Central memory CD8-positive, alpha-beta T cell (primary cell): ENCODE results near the gene EYA3.

ENCODE experiments used
- ATAC-seq: fragments of 150-1000 bp; cut with Tn5 transposase; replicated peaks from 2 replicates; pipeline ENCODE4 v1.10.0; 2022; ENCODE audit warnings: mild to moderate bottlenecking, moderate FRiP score, moderate number of reproducible peaks; ENCODE audit not compliant: poor library complexity, severe bottlenecking; ENCODE audit errors: extremely low read depth
- DNase-seq, 2 donors: peaks; one replicate each; pipeline ENCODE4 v3.0.0; 2021; ENCODE audit warnings: low spot score in 2 of 2
- H3K27ac Mint-ChIP-seq: one replicate; pipeline ENCODE4 v1.8.0; 2022; ENCODE audit warnings: low read depth, mild to moderate bottlenecking, moderate library complexity, mixed read lengths
- H3K27me3 Mint-ChIP-seq: one replicate; pipeline ENCODE4 v1.8.0; 2022; ENCODE audit warnings: mixed read lengths
- H3K36me3 Mint-ChIP-seq: one replicate; pipeline ENCODE4 v1.8.0; 2022; ENCODE audit warnings: mild to moderate bottlenecking, moderate library complexity, mixed read lengths; ENCODE audit not compliant: insufficient read depth
- H3K4me1 Mint-ChIP-seq: one replicate; pipeline ENCODE4 v1.8.0; 2022; ENCODE audit warnings: mixed read lengths
- H3K4me3 Mint-ChIP-seq: one replicate; pipeline ENCODE4 v1.8.0; 2022; ENCODE audit warnings: mild to moderate bottlenecking, moderate library complexity, mixed read lengths
- H3K9me3 Mint-ChIP-seq: one replicate; pipeline ENCODE4 v1.8.0; 2022; ENCODE audit warnings: mixed read lengths

EYA3 gene

GRCh38 chr1:28126212-28126611, 37.8 kb upstream of the EYA3 start:
- Mint-ChIP-seq H3K9me3 (no peaks in the 10 kb centered on the region), H3K4me1 (no peaks in the 10 kb centered on the region), H3K4me3 (no peak overlapping the region), H3K36me3 (peaks cover 3% of the 10 kb centered on the region), H3K27me3 (peaks cover 9% of the 10 kb centered on the region), H3K27ac (no peak overlapping the region)
- DNase-seq (no peak), ATAC-seq (no peak)

DNA sequence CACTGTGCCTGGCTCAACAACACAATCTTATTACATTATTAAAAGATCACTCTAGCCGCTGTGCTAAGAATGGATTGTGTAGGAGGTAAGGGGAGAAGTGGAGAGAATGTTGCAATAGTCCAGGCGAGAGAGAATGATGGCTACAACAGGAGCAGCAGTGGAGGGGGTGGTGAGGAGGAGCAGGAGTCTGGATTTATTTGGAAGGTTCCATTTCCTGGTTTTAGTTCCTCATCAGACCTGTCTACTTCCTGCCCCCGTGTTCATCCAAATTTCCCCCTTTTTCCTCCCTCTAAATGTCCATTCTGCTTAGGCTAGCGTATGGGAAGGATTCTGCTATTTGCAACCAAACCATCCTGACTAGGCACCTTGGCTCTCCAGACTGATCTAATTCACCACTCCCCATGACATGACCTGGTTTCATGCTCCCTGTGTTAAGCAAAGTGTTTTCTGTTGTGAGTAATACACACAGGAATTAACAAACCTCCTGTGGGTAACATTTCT, 35.1 kb upstream of the EYA3 start:
- H3K27me3 Mint-ChIP-seq, result peaks cover 9% of the 10 kb centered on the region
- peaks cover 3% of the 10 kb centered on the region for H3K36me3 Mint-ChIP-seq
- DNase-seq (no peak), ATAC-seq (no peak)
- H3K9me3 Mint-ChIP-seq, result no peaks in the 10 kb centered on the region
- H3K4me3 Mint-ChIP-seq, result no peak overlapping the region
- H3K4me1 Mint-ChIP-seq, result no peaks in the 10 kb centered on the region
- H3K27ac Mint-ChIP-seq, result no peak overlapping the region

GRCh38 chr1:28122183-28122582, 33.8 kb upstream of the EYA3 start:
- DNase-seq, result no peak
- Mint-ChIP-seq H3K4me3 (no peak overlapping the region), H3K27ac (no peak overlapping the region), H3K4me1 (no peaks in the 10 kb centered on the region), H3K27me3 (peaks cover 9% of the 10 kb centered on the region), H3K36me3 (no peaks in the 10 kb centered on the region), H3K9me3 (no peaks in the 10 kb centered on the region)
- no peak for ATAC-seq

DNA sequence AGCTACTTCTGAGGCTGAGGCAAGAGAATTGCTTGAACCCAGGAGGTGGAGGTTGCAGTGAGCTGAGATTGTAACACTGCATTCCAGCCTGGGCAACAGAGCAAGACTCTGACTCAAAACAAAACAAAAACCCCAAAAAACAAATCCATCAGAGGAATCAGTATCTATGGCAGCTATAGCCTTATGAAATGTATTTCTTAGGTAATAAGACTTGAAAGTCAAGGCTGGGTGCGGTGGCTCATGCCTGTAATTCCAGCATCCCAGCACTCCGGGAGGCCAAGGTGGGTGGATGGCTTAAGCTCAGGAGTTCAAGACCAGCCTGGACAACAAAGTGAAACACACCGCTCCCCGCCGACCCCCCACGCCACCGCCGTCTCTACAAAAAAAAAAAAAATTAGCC, 31.1 kb upstream of the EYA3 start:
- no peak for DNase-seq
- no peak for ATAC-seq
- no peaks in the 10 kb centered on the region for H3K36me3 Mint-ChIP-seq
- no peaks in the 10 kb centered on the region for H3K27me3 Mint-ChIP-seq
- H3K4me1 Mint-ChIP-seq, result peaks cover 6% of the 10 kb centered on the region
- H3K9me3 Mint-ChIP-seq, result no peaks in the 10 kb centered on the region
- no peak overlapping the region for H3K4me3 Mint-ChIP-seq
- no peak overlapping the region for H3K27ac Mint-ChIP-seq

- Mint-ChIP-seq H3K4me1 (peaks cover 6% of the 10 kb centered on the region), H3K9me3 (no peaks in the 10 kb centered on the region), H3K36me3 (no peaks in the 10 kb centered on the region), H3K4me3 (no peak overlapping the region), H3K27ac (no peak overlapping the region), H3K27me3 (no peaks in the 10 kb centered on the region)
- ATAC-seq (no peak), DNase-seq (no peak)
These were observed 30.4 kb upstream of the EYA3 start for GRCh38 chr1:28118640-28119307.

DNA sequence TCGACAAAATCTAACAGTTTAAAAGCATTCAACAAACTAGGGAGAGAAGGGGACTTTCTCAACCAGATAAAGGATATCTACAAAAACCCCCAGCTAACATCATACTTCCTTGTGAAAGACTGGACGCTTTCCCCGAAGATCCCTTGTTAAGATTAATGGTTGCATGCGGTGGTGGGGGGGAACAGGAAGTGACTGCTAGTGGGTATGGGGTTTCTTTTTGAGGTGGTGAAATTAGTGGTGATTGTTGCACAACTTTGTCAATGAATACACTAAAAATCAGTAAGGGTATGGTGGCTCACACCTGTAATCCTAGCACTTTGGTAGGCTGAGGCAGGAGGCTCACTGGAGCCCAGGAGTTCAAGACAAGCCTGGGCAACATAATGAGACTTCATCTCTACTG, 26.9 kb upstream of the EYA3 start:
- H3K9me3 Mint-ChIP-seq, result peaks cover 5% of the 10 kb centered on the region
- H3K4me1 Mint-ChIP-seq, result peaks cover 10% of the 10 kb centered on the region
- H3K36me3 Mint-ChIP-seq, result no peaks in the 10 kb centered on the region
- DNase-seq, result peak in 1 of 2 donors; percentile 15
- peak; percentile 43 for ATAC-seq
- H3K4me3 Mint-ChIP-seq, result no peak overlapping the region
- H3K27ac Mint-ChIP-seq, result no peak overlapping the region
- no peaks in the 10 kb centered on the region for H3K27me3 Mint-ChIP-seq

- no peaks in the 10 kb centered on the region for H3K27me3 Mint-ChIP-seq
- peaks cover 5% of the 10 kb centered on the region for H3K9me3 Mint-ChIP-seq
- no peak overlapping the region for H3K27ac Mint-ChIP-seq
- ATAC-seq, result no peak
- DNase-seq, result no peak
- H3K4me3 Mint-ChIP-seq, result no peak overlapping the region
- H3K36me3 Mint-ChIP-seq, result no peaks in the 10 kb centered on the region
- H3K4me1 Mint-ChIP-seq, result peaks cover 10% of the 10 kb centered on the region
These were observed 26.4 kb upstream of the EYA3 start for GRCh38 chr1:28114844-28115243.

DNA sequence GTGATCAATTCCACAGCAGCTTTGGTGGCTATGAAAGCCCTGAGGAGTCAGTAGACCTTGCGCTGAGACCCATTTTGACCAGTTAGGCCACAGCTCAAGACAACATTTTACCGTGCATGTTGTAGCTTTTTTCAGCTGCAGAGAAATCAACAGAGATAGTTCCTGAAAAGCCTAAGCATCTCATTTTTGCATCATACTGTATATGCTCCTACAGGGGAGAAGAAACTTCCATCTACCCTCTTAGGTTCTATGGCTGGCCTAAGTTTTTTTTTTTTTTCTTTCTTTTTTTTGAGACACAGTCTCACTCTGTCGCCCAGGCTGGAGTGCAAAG, 24.8 kb upstream of the EYA3 start:
- no peak for DNase-seq
- Mint-ChIP-seq H3K4me3 (no peak overlapping the region), H3K36me3 (no peaks in the 10 kb centered on the region), H3K27ac (no peak overlapping the region), H3K27me3 (no peaks in the 10 kb centered on the region), H3K4me1 (peaks cover 10% of the 10 kb centered on the region), H3K9me3 (peaks cover 5% of the 10 kb centered on the region)
- ATAC-seq, result no peak

DNA sequence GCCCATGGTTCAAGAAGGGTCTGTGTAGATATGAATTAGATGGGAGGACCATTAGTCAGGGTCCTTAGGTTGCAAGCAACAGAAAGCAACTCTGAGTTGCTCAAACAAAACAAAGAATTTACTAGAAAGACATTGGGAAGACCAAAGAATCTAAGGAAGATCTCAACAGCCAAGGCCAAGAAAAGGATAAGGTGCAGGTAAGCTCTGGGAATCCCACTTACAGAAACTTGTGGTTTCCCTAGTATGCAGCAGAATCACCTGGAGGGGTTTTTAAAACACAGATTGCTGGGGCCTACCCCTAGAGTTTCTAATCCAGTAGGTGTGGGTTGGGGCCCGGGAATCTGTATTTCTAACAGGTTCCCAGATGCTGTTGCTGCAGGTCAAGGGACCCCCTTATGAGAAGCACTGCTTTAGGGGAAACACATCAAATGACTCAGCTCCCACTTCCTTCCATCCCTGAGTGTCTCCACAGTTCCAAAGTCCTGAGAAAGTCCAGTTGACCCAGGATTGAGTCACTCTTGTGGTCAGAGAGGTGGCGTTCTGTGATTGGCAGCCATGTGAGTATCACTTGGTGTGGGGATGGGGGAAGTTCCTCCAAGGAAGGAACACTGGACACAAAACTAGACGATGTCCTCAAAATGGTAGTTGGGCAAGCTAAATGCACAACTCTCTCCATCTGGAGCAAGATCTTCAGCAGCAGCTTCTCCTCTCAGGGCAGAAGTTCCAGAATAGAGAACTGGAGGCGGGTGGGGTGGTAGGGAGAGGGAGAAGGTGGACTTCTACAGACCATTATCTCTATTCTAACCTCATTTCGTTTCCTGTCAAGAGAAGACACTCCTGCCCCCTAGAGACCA, 24.2 kb upstream of the EYA3 start:
- Mint-ChIP-seq H3K4me3 (no peak overlapping the region), H3K27ac (no peak overlapping the region), H3K4me1 (peaks cover 10% of the 10 kb centered on the region), H3K9me3 (peaks cover 5% of the 10 kb centered on the region), H3K27me3 (no peaks in the 10 kb centered on the region), H3K36me3 (no peaks in the 10 kb centered on the region)
- no peak for ATAC-seq
- DNase-seq, result no peak

DNA sequence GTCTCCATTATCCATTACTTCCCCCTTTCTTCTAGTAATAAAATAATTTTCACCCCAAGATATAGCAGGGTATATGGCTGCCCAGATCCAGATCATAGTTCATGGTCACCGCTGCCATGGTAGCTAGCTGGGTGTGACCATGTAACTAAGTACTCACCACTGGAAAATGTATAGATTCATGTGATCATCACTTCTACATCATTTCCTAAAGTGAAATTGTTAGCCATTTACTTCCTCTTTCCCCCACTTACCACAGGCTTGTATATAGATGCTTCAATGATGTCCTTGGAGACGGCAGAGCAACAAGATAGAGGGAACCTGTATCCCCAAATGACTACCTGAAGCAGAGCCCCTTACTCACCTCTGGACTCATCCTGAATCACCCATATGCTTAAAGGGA, 22.7 kb upstream of the EYA3 start:
- Mint-ChIP-seq H3K36me3 (no peaks in the 10 kb centered on the region), H3K4me3 (no peak overlapping the region)
- peak; percentile 36 for ATAC-seq

GRCh38 chr1:28110555-28110954, 22.1 kb upstream of the EYA3 start:
- Mint-ChIP-seq H3K4me3 (no peak overlapping the region), H3K9me3 (peaks cover 5% of the 10 kb centered on the region), H3K36me3 (no peaks in the 10 kb centered on the region), H3K27me3 (no peaks in the 10 kb centered on the region), H3K4me1 (peaks cover 9% of the 10 kb centered on the region), H3K27ac (no peak overlapping the region)
- ATAC-seq (no peak), DNase-seq (no peak)

More for the DNA sequence above, 22.7 kb upstream of the EYA3 start:
- peaks cover 5% of the 10 kb centered on the region for H3K9me3 Mint-ChIP-seq
- H3K4me1 Mint-ChIP-seq, result peaks cover 10% of the 10 kb centered on the region
- H3K27ac Mint-ChIP-seq, result no peak overlapping the region
- DNase-seq, result no peak
- H3K27me3 Mint-ChIP-seq, result no peaks in the 10 kb centered on the region

DNA sequence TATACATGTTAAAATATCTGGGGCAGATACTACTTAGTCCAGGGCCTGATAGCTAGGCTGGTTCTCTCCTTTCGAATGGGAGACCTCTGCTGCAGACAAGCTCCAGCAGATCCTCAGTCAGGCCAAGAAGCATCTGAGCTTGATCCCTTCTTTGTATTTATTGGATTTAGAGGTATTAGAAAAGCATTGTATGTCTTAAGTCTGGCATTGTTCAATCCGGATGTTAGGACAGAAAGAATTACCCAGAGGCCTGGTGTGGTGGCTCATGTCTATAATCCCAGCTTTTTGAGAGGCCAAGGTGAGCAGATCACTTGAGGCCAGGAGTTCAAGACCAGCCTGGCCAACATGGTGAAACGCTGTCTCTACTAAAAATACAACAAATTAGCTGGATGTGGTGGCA, 21.2 kb upstream of the EYA3 start:
- H3K9me3 Mint-ChIP-seq, result peaks cover 5% of the 10 kb centered on the region
- H3K36me3 Mint-ChIP-seq, result no peaks in the 10 kb centered on the region
- no peaks in the 10 kb centered on the region for H3K27me3 Mint-ChIP-seq
- DNase-seq (no peak), ATAC-seq (no peak)
- peaks cover 4% of the 10 kb centered on the region for H3K4me1 Mint-ChIP-seq
- no peak overlapping the region for H3K4me3 Mint-ChIP-seq
- H3K27ac Mint-ChIP-seq, result no peak overlapping the region

GRCh38 chr1:28108001-28108400, 19.6 kb upstream of the EYA3 start:
- peaks cover 5% of the 10 kb centered on the region for H3K9me3 Mint-ChIP-seq
- no peak for ATAC-seq
- peaks cover 4% of the 10 kb centered on the region for H3K4me1 Mint-ChIP-seq
- H3K27me3 Mint-ChIP-seq, result no peaks in the 10 kb centered on the region
- no peak for DNase-seq
- H3K36me3 Mint-ChIP-seq, result no peaks in the 10 kb centered on the region
- H3K27ac Mint-ChIP-seq, result no peak overlapping the region
- H3K4me3 Mint-ChIP-seq, result no peak overlapping the region
